HG03039 (cell line): ENCODE data around the gene RAMACL.
"Not testable (repeated sequence)": the region's sequence is repeated elsewhere in the genome, so short reads cannot be mapped to it uniquely, and the experiment has no call there.

Experiments used
- ATAC-seq: cut with Tn5 transposase; IDR thresholded peaks from one replicate; pipeline ENCODE4 v1.9.1; 2021; ENCODE audit warnings: mild to moderate bottlenecking, moderate library complexity; ENCODE audit not compliant: unreplicated experiment

RAMACL gene

DNA sequence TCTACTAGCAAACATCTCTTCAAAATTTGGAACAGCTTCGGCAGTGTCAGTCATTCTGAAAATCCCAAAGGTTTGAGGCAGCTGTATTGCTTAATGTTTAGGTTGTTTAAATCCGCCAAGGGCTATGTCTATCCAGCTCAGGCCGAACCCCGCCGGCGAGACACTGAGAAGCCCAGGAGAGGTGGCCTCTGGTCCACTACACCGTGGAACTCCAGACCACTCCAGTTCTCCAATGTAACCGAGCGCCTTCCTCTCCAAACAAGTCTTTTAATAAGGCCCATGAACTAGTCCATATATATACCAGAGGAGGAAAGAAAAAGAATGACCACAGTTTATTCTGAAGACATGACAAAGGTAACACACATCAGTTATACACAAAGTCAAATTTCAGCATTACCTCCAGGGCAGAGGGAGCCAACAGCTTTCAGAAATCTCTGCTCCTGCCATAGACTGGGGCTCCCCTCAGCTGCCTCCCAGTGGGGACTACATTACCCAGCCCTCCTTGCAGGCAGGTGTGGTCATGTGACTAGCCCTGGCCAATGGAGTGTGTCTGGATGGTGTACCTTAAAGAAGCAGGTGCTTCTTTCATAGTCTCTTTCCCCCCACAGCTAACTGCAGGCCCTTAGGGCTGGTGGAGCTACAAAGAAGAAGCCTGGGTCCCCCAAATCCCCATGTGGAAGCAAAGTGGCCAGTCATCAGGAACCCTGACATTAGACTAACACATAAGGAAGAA, at the start of gene RAMACL:
TSS of gene RAMACL (minus strand) at position 255 of the 733 bp plus-strand sequence. CDS start at position 54, 201 bp downstream.
- peak; percentile 71 for ATAC-seq

DNA sequence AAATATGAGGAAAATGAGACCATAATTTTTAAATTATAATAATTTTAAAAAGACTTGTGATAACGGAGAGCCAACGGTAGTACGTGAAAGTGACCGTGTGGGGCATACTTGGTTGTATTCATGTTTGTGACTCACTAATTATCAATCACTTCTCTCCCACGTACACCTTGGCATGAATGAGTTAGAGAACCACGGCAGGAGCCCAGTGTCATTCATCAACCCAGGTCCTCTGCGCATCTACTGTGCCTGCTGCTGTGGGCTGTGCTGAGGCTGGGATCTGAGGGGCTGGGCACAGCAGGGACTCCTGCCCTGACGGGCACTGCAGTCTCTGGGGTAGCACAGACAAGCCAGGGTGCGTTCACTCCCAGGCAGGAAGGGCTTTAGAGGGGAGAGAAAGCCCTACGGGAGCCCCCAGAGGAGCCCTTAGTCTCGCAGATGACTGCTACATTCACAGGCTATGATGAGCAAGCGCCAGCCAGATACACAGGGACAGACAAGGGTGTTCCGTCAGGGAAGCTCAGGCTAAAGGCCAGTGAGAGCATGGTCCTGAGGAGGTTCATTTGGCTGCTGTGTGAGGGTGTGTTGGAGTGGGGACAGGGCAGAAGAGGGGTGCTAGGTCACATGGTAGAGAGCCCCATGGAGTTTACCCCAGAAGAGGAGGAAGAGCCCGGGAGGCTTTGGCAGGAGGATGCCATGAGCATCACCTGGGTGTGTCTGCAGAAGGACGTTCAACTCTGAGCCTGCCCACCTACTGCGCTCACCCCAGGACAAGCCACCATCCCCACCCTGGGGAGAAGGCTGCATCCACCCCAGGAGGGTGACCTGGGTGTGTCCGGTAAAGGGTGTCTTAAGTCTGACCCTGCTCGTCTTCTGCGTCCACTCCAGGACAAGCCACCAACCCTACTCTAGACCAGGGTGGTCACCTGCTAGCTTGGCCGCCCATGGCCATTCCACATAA, 48.8 kb upstream of the RAMACL start:
- no peak for ATAC-seq

DNA sequence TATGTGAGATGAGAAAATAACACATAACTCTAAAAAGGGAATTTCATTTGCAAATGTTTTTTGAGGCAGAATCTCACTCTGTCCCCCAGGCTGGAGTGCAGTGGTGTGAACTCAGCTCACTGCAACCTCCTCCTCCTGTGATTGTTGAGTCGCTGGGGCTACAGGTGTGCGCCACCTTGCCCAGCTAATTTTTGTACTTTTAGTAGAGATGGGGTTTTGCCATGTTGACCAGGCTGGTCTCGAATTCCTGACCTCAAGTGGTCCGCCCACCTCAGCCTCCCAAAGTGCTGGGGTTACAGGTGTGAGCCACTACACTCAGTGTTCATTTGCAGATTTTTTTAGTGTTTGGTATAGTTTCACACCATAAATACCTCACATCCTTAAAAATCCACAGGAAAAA, 48.1 kb upstream of the RAMACL start:
- ATAC-seq: not testable (repeated sequence)

DNA sequence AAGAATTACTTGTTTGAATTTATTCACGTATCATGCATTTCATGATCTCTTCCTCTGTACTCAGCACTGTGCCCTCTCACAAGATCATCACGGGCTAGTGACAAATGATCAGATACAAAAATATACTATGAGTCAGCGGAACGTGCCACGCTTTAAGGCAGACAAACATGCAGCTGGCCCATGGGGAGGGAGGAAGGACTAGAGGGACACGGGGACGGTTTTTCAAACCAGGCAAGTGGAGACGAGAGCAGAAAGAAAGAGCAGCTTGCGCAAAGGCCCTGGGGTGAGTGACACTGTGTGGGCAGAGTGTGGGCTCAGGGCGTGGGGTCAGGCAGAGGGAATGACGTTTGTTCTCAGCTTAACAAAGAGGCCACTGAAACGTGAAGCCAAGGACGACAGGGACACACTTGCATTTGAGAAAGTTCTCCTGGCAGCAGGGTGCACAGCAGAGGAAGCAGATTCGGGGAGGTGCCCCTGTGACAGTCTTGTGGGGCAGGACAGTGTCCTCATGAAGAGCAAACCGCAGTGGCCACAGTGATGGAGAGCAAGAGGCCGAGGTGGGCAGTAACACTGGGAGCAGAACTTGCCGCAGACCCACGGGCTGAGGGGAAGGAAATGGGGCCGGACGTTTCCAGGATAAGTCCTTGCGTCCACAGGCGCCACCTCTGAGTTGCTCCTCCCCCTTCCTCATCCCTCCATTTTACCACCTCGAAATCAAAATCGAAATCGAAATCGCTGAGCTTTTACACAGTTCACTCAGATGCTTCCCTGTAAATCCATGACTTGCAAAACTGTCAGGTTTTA, 47.5 kb upstream of the RAMACL start:
- no peak for ATAC-seq

DNA sequence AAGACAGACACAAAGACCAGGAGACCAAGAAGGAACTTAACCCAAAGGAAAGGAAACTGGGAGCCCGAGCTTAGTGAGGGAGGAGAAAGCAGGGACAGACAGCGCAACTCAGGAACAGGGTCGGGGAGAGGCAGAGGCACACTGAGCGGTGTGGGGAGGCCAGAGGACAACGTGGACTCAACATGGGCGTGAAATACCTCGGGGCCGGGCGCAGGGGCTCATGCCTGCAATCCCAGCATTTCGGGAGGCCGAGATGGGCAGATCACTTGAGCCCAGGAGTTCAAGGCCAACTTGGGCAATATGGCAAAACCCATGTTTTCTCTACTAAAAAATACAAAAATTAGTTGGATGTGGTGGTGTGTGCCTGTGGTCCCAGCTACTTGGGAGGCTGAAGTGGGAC, 46.3 kb upstream of the RAMACL start:
- no peak for ATAC-seq

DNA sequence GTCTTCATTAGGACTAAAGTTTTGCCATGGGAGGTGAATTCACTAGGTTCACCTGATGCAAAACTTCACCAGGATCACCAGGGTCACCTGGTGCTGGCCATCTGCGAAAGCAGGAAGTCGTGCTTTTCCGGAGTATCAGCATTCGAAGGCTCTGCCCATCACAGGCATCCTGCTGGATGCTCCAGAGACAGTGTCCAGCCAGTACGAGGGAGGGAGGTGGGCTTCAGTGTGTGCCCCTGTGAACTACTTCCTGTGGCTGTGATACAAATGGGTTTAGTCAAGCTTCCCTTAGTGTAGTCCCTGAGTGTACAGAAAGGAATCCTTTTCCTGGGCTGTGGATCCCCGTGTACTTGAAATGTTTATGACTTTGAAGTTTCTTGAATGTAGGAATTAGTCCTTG, 44.0 kb upstream of the RAMACL start:
- no peak for ATAC-seq

DNA sequence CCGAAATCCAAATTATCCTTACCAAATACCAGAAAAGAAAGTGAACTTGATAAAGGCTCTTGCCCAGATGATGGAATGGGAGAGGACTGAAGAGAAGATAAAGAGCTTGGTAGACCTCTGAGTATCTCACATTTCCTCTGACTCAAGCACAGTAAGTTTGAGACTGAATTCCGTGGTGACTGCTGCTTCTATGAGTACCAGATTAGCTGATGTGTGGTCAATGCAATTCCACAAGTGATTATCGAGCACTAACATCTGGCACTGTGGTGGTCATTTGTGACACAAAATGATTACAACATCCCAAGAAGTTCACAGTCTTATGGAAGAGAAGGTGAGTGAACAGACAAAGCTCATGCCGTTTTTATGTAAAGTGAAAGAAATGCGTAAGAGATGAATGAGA, 43.1 kb upstream of the RAMACL start:
- no peak for ATAC-seq

DNA sequence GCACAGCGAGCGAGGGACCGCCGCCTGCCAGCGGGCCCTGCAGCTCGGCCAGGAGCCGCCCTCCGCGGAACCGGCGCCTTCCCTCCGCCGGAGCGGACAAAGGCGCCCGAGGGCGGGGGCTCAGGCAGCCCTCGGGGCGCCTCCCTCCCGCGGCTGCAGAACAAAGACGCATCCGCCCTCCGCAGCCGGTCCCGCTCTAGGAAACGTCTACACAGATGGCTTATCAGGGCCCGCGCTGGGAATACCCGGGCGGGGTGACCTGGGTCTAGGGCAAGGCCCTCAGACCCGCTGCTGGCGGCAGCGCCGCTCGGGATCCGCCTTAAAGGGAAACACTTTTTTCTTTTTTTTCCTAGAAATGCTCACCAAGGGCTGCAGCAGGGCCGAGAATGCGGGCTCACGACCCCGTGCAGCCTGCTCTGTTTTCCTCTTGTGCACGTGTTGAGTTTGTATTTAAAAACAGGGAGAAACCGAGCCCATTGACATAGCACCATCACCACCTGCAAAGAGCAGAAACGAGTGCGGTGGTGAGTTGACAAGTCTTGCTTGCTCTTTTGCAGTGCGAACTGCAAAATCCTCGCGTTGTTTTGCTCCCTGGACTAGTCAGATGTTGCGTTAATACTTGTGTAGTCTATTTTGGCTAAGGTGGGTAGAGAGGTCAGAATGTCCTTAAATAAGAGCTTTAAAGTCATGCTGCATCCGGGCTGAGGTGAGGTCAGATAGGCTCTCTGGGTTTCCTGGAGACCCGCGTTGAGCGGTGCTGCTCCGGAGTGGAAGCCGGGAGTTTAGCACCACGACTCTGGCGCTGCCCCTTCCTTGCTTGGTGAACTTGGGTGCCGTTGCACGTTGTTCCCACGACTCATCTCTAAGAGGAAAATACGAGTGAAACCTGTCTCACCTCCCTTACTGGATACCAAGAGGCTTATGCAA, 41.7 kb upstream of the RAMACL start:
- peak; percentile 17 for ATAC-seq

DNA sequence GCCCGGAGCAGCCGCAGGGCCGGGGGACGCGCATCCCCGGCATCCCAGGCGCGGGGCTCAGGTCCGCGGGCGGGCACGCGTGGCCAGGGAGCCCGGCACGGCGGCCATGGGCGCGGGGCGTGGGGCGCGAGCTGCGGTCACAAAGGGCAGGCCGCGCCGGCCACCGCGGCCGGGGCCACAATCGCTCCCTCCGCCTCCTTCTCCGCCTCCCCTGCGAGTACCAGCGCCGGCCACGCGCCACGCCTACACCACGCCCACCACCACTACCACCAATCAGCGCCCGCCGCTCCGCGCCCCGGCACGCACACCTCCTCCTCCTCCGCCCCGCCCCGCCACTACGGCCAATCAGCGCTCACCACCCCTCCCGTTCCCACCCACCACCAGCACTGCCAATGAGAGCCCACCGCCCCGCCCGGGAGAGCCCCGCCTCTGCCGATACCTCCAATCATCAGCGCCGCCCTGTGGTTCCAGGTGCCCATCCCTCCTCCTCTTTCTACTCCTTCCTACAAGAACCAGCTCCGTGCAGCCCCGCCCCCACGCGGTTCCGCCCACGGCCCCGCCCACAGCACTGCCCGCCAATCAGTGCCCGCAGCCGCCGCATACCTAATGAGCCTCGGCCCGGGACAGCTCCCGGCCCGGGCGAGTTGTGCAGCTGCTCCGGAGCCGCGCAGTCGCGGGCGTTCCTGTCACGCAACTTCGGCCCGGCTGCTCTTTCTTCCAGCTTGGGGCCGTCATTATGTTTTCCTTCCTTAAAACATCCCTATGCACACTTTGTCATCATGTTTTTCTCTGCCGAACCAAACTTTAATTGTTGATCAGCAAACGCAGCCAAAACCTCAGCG, 40.8 kb upstream of the RAMACL start, which contains the start of gene RPS6KA2:
TSS of gene RPS6KA2 (minus strand) at position 219 of the 842 bp plus-strand sequence. CDS start 232 bp downstream, outside the sequence.
- peak; percentile 86 for ATAC-seq

DNA sequence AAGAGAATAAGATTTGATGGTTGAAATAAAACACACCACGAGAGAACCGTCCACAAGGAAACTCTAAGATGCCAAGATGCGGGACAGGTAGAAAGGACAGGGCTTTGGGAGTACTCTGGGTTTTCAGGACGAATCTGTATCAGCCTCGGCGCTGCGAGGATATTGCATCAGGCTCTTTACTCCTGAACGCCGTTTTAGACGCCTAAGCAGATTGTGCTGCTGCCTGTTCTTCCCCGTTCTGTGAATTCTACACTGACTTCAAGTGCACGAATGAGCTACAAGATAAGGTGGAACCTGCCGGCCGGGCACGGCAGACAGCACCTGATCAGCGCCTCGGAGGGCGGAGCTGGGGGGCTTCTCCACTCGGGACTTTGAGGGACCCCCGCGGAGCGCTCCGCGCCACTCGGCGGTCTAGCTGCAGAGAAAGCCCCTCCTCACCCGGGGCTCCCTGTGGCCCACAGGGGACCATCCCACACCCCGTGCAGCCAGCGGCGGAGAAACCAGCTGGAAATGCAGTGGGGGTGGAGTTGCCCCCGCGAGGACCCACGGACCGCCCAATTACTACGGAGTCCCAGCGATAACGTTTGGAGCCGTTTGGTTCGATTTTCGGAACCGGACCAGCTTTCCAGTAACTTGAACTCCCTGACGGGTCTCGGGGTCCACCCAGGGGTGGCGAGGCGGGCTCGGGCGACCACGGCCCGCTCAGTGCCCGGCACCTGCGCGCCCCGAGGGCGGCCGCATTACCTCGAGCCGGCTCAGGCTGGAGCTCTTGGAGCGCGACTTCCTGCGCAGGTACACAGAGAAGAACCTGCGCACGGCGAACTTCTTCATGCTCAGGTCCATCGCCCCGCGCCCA, 39.9 kb upstream of the RAMACL start:
- peak; percentile 0 for ATAC-seq

DNA sequence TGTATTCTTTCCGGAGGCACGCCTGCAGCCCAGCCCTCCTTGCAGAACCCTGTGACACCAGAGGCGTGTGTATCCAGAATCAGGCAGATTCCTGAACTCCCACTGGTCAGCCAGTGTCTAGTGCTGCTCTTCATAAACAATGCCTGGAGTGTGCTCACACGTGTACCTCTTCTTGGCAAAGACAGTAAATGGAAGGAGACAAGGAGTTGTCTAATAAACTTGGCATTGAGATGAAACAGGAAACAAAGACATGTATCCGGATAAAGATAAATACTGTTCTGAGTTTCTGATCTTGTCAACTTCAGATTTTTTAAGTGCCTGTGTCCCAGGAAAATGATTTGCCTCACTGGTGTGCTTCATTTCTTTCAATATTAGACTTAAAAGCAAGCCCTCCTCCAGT, 38.9 kb upstream of the RAMACL start:
- ATAC-seq: no peak

DNA sequence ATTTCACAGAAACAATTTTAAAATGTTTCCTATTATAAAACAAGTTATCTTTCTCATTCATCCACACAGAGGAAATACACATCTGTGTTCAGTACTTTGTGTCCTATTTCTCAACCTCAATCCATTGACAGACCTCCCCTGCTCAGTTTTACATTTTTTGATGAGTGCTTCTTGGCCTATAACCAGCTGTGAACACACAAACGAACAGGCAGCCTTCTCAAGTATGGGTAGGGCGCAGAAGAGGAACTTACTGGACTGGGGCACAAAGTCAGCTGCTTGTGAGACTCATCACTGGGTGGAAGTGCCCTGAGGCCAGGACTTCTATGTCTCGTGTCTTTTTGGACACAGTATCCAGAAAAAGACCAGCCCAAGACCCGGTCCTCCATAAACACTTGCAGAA, 37.8 kb upstream of the RAMACL start:
- no peak for ATAC-seq

DNA sequence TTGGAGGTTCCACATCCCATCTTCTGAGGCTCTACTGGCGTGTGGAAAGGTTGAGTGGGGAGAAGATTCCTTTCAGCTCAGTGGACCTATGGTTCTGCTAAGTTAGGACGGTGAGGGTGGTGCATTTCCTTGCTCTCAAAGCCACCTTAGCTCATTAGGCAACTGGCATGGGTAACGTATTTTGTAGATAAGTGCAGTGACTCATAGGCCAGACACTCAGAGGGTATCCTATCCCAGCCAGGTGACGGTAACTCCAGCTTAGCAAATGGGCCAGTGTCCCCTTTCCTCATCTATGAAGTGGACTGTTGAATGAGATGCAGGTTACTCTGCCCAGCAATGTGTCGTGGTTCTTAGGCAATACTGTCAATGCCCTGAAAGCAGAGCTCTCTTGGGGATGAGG, 36.8 kb upstream of the RAMACL start:
- no peak for ATAC-seq

DNA sequence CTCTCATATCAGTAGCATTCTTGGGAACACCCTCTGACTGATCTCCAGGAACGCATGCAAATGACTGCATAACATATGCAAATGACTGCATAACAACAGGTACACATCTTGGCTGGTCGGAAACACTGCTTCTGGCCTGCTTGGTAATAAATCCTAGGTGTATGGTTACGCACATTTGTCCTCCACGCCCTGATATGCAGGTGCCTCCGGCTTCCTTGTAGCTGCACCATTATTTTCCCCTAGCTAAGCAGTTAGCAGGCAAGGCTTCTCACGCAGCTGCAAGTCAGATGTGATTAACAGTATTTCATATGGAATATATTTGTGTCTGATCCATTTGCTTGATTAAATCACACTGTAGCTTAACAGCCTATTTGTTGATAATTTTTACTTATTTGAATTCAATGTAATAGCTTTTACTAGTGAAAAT, 34.6 kb upstream of the RAMACL start:
- ATAC-seq: no peak

DNA sequence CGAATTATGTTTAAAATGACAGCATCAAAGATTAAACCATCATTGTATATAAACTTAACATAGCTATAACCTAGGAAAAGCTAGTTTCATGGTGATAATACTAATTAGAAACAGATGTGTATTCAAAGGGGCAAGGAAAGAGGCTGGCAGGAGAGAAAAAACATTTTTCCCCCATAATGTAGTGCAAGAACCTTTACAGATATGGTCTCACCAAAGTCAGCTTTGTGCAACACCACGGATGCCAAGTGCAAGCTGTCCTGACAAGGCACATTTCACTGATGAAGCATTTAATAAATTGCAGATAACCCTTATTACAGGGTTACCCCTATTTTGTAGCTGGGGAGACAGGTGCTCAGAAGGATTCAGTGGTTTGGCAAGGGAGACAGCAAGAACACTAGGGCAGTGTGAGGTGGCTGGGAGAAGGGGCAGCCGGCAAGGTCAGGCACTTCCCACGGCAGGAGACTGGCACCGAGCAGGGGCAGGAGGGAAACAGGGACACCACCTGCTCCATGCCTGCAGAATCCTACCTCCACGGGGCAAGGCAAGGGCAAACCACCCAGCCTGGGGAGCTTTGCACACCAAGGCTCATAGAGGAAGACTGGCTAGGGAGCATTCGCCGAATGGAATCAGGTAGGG, 34.1 kb upstream of the RAMACL start:
- no peak for ATAC-seq

DNA sequence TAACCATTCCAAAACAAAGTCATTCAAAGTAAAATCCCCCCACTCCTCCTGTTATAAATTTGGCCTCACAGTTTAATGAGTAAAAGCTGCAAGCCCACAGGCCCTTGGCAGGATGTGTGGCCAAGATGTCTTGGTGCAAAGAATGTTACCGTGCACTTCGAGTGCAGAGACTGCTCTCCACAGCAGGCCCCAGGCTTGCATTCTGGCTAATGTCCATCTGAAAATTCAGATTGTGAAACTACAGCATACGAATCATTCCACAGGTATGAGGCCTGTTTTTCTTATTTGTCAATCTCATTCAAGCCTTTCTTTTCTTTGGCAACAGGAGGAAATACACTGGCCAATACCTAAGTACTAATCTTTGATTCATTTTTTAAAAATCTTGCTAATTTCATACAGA, 33.4 kb upstream of the RAMACL start:
- no peak for ATAC-seq

DNA sequence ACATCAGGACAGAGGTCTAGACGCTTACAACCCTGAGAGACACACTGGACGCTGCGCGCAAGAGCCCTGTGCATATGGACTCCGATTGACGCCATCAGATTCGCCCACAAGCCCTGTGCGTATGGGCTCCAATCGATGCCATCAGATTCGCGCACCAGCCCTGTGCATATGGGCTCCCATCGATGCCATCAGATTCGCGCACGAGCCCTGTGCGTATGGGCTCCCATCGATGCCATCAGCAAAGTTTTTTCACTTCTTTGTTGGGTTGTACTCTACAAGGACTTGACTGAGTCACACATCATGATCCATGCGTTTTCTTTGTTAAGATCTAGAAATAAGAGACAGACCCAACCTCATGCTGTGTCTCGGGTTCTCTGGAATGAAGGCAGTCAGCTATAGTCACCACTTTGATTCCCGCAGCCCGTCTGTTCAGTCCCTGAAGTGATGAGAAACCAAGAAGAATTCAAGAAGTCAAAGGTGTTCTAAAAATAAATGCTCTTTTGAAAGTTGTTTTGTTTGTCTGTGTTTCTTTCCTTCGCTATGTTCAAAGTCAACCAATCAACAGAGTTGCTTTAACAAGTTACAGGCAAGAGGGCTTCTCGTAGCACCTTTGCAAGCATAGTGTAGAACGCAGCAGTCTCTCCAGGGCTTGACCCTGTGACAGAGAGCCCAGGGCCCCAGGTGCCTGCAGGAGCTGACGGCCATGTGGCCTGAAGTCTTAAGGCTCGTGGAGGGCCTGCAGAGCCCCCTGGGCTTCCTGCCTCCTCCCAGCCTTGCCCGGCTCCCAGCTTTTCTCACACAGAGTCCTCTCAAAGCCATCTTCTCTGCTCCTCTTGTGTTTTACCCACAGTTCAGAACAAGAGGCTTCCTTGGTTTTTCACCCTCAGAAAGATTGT, 32.6 kb upstream of the RAMACL start:
- ATAC-seq: no peak
